KOPT-K1 (cell line): ENCODE measurements around the gene STUB1.

Experiments used
- H3K27ac ChIP-seq: fragments of 200-600 bp; sonication (generic); 2 replicates; pipeline ENCODE4 v1.5.1; 2016; ENCODE audit warnings: antibody characterized with exemption, mild to moderate bottlenecking, low read depth, low read length; ENCODE audit not compliant: poor library complexity, severe bottlenecking
- H3K36me3 ChIP-seq: fragments of 200-600 bp; sonication (generic); 2 replicates; pipeline ENCODE4 v1.5.1; 2017; ENCODE audit warnings: antibody characterized with exemption, mild to moderate bottlenecking, low read length, moderate library complexity; ENCODE audit not compliant: insufficient read depth
- H3K9me3 ChIP-seq: fragments of 200-600 bp; sonication (generic); 2 replicates; pipeline ENCODE4 v1.5.1; 2017; ENCODE audit warnings: antibody characterized with exemption, low read length, mild to moderate bottlenecking; ENCODE audit not compliant: insufficient read depth, poor library complexity, severe bottlenecking

Gene STUB1

DNA sequence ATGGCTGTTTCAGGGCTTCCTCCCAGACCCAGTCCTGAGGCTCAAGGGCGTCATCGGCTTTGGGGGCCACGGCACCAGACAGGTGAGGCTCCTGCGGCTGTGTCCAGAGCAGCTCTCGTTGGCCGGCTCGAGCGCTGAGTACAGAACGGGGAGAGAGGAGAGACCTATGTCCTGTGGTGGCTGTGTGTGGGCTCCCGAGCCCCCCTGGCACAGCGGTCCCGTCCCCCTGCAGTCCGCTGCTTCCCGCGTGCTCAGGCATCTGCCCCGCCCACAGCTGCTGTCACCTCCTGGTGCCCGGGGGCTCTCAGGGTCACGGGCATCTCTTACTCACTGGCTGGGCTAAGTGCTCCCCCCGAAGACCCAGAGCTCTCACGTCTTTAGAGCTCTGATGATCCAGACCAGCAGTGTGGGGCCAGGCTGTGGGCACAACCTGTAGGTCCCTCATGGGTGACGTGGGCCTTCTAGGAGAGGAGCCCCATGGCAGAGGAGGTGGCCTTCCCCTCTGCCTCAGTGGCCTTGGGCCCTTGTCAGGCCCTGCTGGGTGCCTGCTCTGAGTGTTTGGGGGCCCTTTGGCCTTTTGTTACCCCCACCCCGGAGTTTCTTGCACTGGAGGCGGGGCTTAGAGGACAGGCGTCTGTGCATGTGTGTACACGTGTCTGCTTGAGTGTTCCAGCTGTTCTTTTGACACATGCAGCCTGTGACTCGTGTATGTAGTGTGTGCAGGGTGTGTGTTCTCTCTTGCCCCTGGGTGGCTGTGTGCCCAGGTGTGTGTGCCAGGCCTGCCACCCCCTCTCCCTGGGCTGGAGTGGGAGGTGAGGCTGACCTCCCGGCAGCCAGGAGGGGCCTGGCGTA is 27.5 kb upstream of the STUB1 start:
- peaks cover 53% of the 10 kb centered on the region; the same call in 1 of the 2 replicates for H3K36me3 ChIP-seq

GRCh38 chr16:654034-654433 is 26.2 kb upstream of the STUB1 start:
- H3K27ac ChIP-seq, result no peak overlapping the region

More for the DNA sequence above, 27.5 kb upstream of the STUB1 start:
- H3K27ac ChIP-seq, result no peak overlapping the region
- no peaks in the 10 kb centered on the region for H3K9me3 ChIP-seq

DNA sequence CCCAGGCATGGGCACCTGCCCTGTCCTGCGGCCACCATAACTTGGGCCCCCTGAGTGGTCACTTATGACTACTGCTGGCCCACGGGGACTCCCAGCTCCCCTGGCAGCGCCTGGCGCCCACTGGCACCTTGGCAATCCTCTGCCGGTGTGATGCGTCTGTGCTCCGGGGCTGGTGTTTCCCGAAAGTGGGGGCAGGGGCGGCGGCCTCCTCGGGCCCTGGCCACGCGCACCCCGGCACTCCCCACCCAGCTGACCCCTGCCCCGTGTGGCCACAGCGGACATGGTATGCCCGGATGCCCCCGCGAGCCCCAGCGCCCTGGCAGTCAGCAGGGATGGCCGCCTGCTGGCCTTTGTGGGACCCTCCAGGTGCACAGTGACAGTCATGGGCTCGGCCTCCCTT is 22.7 kb upstream of the STUB1 start:
- Histone ChIP-seq H3K27ac (no peak overlapping the region), H3K36me3 (peaks cover 76% of the 10 kb centered on the region; the same call in 1 of the 2 replicates)

More at GRCh38 chr16:654034-654433, 26.2 kb upstream of the STUB1 start:
- H3K36me3 ChIP-seq, result peaks cover 67% of the 10 kb centered on the region; the same call in 1 of the 2 replicates
- no peaks in the 10 kb centered on the region for H3K9me3 ChIP-seq

DNA sequence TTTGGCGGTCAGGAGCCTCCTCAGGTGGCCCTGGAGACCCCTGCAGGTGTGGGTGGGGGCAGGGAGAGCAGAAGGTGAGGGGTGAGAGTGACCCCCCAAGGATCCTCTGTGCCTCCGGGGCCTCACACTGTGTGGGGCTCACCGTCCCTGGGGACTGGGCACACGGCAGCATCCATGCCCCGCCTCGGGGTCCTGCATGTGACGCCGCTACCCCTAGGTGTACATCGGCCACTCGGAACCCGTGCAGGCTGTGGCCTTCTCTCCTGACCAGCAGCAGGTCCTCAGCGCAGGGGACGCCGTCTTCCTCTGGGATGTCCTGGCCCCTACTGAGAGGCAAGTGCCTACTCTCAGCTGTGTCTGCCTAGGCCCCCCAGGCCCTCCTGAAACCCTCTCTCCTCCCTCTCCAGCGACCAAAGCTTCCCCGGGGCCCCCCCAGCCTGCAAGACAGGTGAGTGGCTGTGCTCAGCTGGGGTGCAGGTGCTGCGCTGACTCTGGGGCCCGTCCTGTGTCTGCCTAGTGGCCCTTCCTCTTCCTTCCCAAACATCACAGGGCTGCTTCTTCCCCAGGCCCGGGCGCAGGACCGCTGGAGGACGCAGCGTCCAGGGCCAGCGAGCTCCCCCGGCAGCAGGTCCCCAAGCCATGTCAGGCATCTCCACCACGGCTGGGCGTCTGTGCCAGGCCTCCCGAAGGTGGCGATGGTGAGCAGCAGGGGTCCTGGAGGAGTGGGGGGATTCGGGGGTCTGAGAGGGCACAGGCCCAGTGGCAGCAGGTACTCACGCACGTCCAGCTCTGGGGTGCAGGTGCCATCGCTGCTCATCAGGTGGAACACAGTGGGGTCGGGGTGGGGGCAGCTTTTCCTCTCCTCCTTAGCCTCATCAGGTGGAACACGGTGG is 21.3 kb upstream of the STUB1 start:
- Histone ChIP-seq H3K27ac (no peak overlapping the region), H3K36me3 (peaks cover 63% of the 10 kb centered on the region; the same call in 1 of the 2 replicates)

More for the DNA sequence above, 22.7 kb upstream of the STUB1 start:
- H3K9me3 ChIP-seq, result no peaks in the 10 kb centered on the region

GRCh38 chr16:659618-660017 is 20.6 kb upstream of the STUB1 start:
- peaks cover 62% of the 10 kb centered on the region; the same call in 1 of the 2 replicates for H3K36me3 ChIP-seq
- H3K27ac ChIP-seq, result no peak overlapping the region
- H3K9me3 ChIP-seq, result no peaks in the 10 kb centered on the region

More for the DNA sequence above, 21.3 kb upstream of the STUB1 start:
- H3K9me3 ChIP-seq, result no peaks in the 10 kb centered on the region

DNA sequence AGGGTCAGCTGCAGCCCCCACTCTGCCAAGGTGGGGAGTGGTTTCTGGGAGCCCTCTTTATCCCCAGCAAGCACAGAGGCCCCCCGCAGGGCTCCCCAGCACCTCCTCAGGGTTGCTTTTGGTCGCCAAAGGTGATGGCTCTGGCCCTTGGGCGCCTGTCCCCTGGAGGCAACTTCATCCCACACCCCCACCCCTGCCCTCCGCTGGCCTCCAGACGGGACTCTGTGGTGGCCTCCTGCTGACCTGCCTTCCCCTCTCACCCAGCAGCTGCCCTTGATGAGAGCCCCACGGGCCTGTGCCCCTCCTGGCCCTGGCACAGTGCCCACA is 20.1 kb upstream of the STUB1 start:
- no peaks in the 10 kb centered on the region for H3K9me3 ChIP-seq
- H3K36me3 ChIP-seq, result peaks cover 57% of the 10 kb centered on the region; the same call in 1 of the 2 replicates
- no peak overlapping the region for H3K27ac ChIP-seq

GRCh38 chr16:660459-661183 is 19.6 kb upstream of the STUB1 start:
- no peak overlapping the region for H3K27ac ChIP-seq
- H3K36me3 ChIP-seq, result peaks cover 52% of the 10 kb centered on the region; the same call in 1 of the 2 replicates
- no peaks in the 10 kb centered on the region for H3K9me3 ChIP-seq

GRCh38 chr16:661184-661821 is 18.9 kb upstream of the STUB1 start:
- no peak overlapping the region for H3K27ac ChIP-seq
- no peaks in the 10 kb centered on the region for H3K9me3 ChIP-seq
- H3K36me3 ChIP-seq, result peaks cover 45% of the 10 kb centered on the region; the same call in 1 of the 2 replicates

DNA sequence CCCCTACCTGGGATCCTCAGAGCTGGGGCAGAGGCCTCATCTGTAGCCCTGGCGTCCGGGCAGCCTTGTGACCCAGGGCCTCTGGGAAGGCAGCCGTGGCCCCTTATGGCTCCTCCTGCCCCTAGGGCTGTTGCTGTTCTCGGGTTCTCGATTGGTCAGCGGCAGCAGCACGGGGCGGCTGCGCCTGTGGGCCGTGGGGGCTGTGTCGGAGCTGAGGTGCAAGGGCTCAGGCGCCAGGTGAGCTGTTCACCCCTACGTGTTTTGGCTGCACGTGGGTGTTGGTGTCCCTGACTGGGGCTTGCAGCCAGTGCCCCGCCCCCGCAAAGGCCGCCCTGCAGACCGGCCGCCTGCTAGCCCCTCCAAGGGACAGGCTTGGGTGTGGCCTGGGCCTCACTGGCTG is 18.1 kb upstream of the STUB1 start:
- Histone ChIP-seq H3K27ac (no peak overlapping the region), H3K36me3 (peaks cover 45% of the 10 kb centered on the region; the same call in 1 of the 2 replicates), H3K9me3 (no peaks in the 10 kb centered on the region)

GRCh38 chr16:662597-662996 is 17.6 kb upstream of the STUB1 start:
- Histone ChIP-seq H3K27ac (no peak overlapping the region), H3K36me3 (peaks cover 40% of the 10 kb centered on the region; the same call in 1 of the 2 replicates), H3K9me3 (no peaks in the 10 kb centered on the region)

GRCh38 chr16:666572-666971 is 13.6 kb upstream of the STUB1 start:
- Histone ChIP-seq H3K36me3 (peaks cover 33% of the 10 kb centered on the region; the same call in 1 of the 2 replicates), H3K9me3 (no peaks in the 10 kb centered on the region), H3K27ac (no peak overlapping the region)

GRCh38 chr16:667113-667779 is 13.0 kb upstream of the STUB1 start:
- H3K27ac ChIP-seq, result peak overlapping the region; percentile 80
- no peaks in the 10 kb centered on the region for H3K9me3 ChIP-seq
- peaks cover 40% of the 10 kb centered on the region for H3K36me3 ChIP-seq

GRCh38 chr16:667780-668518 is 12.3 kb upstream of the STUB1 start, which contains the start of gene RHOT2:
Gene RHOT2, plus strand, starts transcription at chr16:668132. Its CDS starts 68 bp downstream, at chr16:668200.
- H3K27ac ChIP-seq, result peak within 1 kb of the TSS; percentile 80
- no peaks in the 10 kb centered on the region for H3K9me3 ChIP-seq
- peaks cover 47% of the 10 kb centered on the region for H3K36me3 ChIP-seq
